ENCODE data around the gene CAVIN3.

GRCh38 chr11:6326985-6327384, 6.7 kb upstream of the CAVIN3 start:
- TF ChIP-seq PATZ1 (CRISPR knock-in tag; IDR thresholded peaks at IDR 0.05; ENCODE audit: borderline replicate concordance) (no peak), ZFP30 (CRISPR knock-in tag; IDR thresholded peaks at IDR 0.05) (no peak), ZNF565 (CRISPR knock-in tag; conservative IDR thresholded peaks at IDR 0.05; ENCODE audit: low read depth) (no peak), ZFP3 (CRISPR knock-in tag; IDR thresholded peaks at IDR 0.05) (no peak), SNAI2 (CRISPR knock-in tag; IDR thresholded peaks at IDR 0.05) (no peak), ARNTL (CRISPR knock-in tag; IDR thresholded peaks at IDR 0.05; ENCODE audit: borderline replicate concordance, low read depth) (no peak)

Measured in SK-N-SH treated with all-trans-retinoic acid at 6 μM for 48 hours (cell line).